GM10248 (cell line): ENCODE results near the gene ACTR3C.

Source experiments
- CTCF ChIA-PET: fragments of 300-600 bp; sonication (Branson Sonifier 250); formaldehyde crosslinking; extraction: SDS; loops from one replicate; lab custom pipeline; 2021; ENCODE audit warnings: antibody characterized with exemption; lab: Yijun Ruan, JAX
- POLR2A ChIA-PET: fragments of 350-650 bp; sonication (Branson Sonifier 250); formaldehyde crosslinking; extraction: SDS; loops from one replicate; lab custom pipeline; 2020; ENCODE audit warnings: antibody characterized with exemption; lab: Yijun Ruan, JAX
- DNase-seq: peaks from one replicate; pipeline ENCODE4 v3.0.0; 2012; ENCODE audit errors: extremely low spot score
- TF ChIP-seq, protein P1 (sequence below): IDR thresholded peaks from 2 replicates; pipeline ENCODE4 v1.5.1; 2012; ENCODE audit warnings: mild to moderate bottlenecking, low read depth; ENCODE audit errors: extremely low read depth, missing control alignments, control extremely low read depth

Gene ACTR3C

DNA sequence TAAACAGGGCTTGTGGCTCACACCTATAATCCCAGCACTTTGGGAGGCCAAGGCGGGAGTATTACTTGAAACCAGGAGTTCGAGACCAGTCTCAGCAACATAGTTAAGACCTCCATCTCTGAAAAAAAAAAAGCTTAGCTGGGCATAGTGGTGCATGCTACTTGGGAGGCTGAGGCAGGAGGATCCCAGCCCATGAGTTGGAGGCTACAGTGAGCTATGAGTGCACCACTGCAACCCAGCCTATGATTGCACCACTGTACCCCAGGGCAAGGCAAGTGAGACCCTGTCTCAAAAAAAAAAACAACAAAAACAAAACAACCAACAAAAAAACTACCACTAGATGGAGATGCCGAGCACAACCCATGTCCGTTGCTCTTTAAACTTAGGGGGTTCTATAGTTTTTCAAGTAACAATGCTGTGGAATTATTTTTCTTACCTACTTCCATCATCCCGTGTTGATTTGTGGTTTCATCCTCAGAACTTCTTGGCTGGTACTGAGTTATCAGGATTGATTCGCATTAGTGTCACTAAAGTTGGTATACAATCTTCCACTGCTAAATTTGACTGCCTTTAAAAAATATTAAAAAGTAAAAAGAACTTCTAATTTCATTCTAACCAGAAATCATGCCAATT, 33.0 kb upstream of the ACTR3C start:
- ChIA-PET POLR2A (no interaction called here), CTCF (interaction anchor here (1.1 to 5.6 kb wide), 19 partner anchors 11 to 652 kb away, joined by 3 to 66 read pairs (median 5); partner anchors contain the start of gene REPIN1)
- DNase-seq: peak; percentile 60
- TF ChIP-seq, protein P1, sequence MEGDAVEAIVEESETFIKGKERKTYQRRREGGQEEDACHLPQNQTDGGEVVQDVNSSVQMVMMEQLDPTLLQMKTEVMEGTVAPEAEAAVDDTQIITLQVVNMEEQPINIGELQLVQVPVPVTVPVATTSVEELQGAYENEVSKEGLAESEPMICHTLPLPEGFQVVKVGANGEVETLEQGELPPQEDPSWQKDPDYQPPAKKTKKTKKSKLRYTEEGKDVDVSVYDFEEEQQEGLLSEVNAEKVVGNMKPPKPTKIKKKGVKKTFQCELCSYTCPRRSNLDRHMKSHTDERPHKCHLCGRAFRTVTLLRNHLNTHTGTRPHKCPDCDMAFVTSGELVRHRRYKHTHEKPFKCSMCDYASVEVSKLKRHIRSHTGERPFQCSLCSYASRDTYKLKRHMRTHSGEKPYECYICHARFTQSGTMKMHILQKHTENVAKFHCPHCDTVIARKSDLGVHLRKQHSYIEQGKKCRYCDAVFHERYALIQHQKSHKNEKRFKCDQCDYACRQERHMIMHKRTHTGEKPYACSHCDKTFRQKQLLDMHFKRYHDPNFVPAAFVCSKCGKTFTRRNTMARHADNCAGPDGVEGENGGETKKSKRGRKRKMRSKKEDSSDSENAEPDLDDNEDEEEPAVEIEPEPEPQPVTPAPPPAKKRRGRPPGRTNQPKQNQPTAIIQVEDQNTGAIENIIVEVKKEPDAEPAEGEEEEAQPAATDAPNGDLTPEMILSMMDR: peak; percentile 47

DNA sequence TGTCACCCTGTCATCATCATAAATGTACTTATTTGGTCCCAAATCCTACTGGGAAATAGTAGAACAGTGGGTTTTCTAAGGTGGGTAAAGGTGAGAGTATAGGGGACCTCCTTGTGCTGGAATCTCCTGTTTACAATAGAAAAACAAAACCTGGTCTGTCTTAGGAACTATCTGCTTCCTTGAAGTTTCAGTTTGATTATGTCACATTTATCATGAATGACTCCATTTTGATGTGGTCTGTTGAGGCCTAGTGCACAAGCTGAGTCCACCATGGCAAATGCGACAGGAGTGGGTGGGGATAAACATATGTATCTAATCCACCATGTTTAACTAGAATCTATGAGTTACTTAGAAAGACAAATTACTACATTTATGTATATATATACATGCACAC, 32.3 kb upstream of the ACTR3C start:
- ChIA-PET CTCF (interaction anchor here (1.1 to 5.6 kb wide), 22 partner anchors 10 to 653 kb away, joined by 3 to 66 read pairs (median 5); partner anchors contain the start of gene REPIN1), POLR2A (interaction anchor here (0.6 to 1.2 kb wide), 3 partner anchors 13 to 298 kb away, joined by 3 to 5 read pairs (median 4); partner anchors contain the start of gene REPIN1)
- no peak for DNase-seq
- TF ChIP-seq, protein P1: no peak

- no peak for DNase-seq
- TF ChIP-seq, protein P1: no peak
- CTCF ChIA-PET: interaction anchor here (1.1 kb wide), 1 partner anchor 26 kb away, joined by 3 read pairs; no protein-coding TSS in a partner anchor
- POLR2A ChIA-PET: no interaction called here
These were observed 28.3 kb upstream of the ACTR3C start for GRCh38 chr7:150351587-150352194.

- TF ChIP-seq, protein P1: no peak
- DNase-seq: no peak
- POLR2A ChIA-PET: no interaction called here
- CTCF ChIA-PET: interaction anchor here (0.9 to 6.1 kb wide), 3 partner anchors 9 to 17 kb away, joined by 3 to 48 read pairs (median 4); no protein-coding TSS in a partner anchor
These were observed 23.6 kb upstream of the ACTR3C start for GRCh38 chr7:150346922-150347321.

DNA sequence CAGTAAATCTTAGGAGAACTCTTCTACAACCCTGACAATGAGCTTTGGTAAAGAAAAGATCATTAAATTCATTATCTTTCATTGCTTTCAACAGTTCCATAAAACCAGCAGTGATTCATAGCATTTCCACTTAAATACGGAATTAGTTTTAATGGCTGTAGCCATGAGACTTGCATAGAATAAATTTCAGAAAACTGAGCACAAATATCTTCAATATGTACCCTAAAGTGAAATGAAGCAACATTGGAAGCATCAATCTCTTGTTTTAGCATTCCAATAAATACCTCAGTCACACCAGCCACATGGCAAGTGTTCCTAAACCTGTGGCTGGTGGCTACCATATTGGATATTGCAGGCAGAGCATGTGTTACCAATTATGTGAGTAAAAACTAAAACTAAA, 21.7 kb upstream of the ACTR3C start:
- no peak for DNase-seq
- ChIA-PET POLR2A (no interaction called here), CTCF (interaction anchor here (1.2 to 6.1 kb wide), 2 partner anchors 11 to 59 kb away, joined by 3 to 48 read pairs; no protein-coding TSS in a partner anchor)
- TF ChIP-seq, protein P1: no peak

DNA sequence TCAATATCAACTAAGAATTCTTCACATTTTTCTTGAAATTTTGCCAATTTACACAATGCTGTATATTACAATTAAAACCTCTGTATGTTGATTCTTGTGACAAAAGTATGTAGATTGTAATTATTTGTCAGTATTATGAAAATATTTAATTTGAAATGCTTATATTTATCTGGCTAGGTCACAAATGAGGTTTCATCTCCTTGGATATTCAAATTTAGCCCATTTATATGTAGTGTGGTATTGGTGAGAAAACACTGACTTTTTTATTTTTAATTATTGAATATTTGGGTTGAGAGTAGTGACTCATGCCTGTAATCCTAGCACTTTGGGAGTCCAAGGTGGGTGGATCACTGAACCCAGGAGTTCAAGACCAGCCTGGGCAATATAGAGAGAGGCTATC, 21.0 kb upstream of the ACTR3C start:
- CTCF ChIA-PET: interaction anchor here (1.0 to 6.1 kb wide), 2 partner anchors 12 to 23 kb away, joined by 3 to 48 read pairs; no protein-coding TSS in a partner anchor
- POLR2A ChIA-PET: no interaction called here
- TF ChIP-seq, protein P1: no peak
- DNase-seq: no peak
